Muscle of back (tissue), 11 donors: ENCODE data around the gene NAGA. TPM values are rescaled to one million over a fixed set of nuclear protein-coding genes. Genes with fewer than 3 reads are reported as not detected.

Experiments
- DNase-seq, 3 donors: peaks; one replicate each; pipeline versions ENCODE4 v3.0.0 to v3.0.0-alpha.2; 2013
- polyA plus RNA-seq, 10 donors: library from polyadenylated mRNA; unstranded; fragments of 120-200 nt; gene quantifications; one replicate each; pipeline ENCODE4 v1.2.1, GENCODE V29; 2013; ENCODE audit not compliant: insufficient read length in 10 of 10

NAGA gene
- polyA plus RNA-seq, 10 donors = 16.9 to 28.0 (median 20.9) TPM

DNA sequence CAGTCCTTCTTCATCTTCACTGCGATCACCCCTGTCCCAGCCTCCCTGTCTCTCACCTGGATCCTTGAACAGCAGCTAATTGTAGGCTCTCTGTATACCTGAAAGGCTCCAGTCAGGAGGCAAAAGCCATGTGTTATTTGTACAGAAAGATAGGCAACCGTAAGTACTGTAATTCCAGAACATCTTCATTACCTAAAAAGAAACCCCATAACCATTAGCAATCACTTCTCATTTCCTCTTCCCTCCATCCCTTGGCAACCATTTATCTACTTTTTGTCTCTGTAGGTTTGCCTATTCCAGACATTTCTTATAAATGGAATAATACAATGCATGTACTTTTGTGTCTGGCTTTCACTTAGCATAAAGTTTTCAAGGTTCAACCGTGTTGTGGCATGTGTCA is 17.8 kb downstream of the NAGA start:
- DNase-seq = no peak

DNA sequence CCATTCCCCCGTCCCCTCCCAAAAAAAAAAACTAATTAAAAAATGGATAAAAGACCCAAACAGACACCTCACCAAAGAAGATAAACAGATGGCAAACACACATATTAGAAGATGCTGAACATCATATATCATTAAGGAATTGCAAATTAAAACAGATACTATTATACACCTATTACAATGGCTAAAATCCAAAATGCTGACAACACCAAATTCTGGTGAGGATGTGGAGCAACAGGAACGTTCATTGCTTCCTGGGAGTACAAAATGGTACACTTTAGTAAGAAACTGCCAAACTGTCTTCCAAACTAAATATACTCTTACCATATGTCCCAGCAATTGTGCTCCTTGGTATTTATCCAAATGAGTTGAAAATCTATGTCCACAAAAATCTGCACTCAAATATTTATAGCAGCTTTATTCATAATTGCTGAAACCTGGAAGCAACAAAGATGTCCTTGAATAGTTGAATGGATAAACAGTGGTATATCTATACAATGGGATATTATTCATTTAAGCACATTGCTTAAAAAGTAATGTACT is 19.9 kb downstream of the NAGA start:
- no peak for DNase-seq

DNA sequence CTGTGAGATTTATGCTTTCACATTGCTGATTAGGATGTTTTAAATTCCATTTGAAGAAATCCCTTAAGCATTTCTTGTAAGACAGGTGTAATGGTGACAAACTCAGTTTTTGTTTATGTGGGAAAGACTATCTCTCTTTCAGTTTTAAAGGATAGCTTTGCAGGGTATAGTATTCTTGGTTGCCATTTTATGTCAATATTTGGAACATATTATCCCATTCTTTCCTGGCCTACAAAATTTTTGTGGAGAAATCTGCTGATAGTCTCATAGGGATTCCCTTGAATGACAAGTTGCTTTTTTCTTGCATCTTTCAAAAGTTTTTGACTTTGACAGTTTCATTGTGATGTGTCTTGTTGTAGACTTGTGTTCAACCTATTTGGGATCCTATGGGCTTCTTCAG is 28.8 kb downstream of the NAGA start:
- no peak for DNase-seq

DNA sequence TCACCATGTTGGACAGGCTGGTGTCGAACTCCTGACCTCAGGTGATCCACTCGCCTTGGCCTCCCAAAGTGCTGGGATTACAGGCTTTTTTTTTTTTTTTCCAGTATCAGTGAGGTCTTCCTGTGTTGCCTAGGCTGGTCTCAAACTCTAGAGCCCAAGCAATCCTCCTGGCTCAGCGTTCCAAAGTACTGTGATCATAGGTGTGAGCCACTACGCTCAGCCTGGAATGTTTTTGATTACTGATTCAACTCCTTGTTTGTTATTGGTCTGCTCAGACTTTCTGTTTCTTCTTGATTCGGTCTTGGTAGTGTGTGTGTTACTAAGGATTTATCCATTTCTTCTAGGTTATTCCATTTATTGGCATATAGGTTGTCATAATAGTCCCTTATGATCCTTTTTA is 31.3 kb downstream of the NAGA start:
- DNase-seq = no peak

DNA sequence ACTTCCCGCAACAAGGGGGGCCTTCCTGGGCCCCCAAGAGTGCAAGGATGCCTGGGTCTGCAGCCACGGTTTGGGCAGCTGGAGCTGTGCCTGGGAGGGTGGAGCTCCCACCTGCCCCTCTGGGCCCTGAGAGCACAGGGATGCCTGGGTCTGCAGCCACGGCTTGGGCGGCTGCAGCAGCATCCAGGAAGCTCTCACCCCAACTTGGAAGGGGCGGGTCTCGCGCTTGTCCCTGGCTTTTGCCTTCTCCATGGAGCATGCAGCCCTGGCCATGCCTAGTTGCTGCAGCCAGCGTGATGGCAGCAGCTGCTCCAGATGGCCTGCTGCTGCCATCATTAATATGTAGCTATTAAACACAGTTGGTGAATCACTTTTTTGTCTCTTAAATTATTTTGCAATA is 35.4 kb downstream of the NAGA start:
- DNase-seq = no peak

DNA sequence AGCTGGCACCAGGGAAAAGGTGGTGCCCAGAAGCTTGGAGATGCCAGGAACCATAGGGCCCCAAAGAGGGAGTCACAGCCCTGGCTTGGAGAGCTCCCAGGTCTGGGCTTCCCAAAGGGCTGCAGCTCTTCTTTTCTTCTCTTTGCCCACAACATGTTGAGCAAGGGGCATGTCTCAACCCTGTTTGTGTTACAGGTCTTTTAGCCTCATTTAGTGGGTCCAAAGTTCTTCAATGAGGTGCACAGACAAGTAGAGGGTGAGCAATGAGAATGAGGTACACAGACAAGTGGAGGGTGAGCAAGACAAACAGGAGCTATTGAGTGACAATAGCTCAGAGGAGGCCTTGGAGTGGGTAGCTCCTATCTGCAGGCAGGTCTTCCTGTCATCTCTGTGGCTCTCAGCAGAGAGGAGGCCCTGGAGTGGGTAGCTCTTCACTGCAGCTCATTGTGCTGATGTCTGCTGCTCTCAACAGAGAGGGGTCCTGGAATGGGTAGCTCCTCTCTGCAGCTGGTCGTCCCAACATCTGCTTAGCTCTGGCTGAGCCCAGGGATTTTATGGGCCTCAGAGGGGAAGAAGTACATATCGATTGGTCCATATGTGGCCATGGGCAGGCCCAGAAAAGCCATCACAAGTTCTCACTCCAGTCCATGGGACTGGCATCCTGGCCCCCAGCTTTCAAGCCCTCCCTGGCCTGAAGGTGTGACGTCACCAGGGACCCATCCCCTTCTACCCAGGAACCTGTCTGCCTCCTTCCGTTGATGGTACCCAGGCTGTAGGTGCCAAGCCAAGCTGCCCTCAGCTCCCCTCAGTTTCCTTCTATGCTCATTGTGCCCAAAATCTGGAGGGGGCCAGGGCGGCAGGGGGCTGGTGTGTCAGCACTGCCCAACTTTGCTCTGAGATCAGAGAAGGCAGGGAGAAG is 37.1 kb downstream of the NAGA start:
- no peak for DNase-seq

DNA sequence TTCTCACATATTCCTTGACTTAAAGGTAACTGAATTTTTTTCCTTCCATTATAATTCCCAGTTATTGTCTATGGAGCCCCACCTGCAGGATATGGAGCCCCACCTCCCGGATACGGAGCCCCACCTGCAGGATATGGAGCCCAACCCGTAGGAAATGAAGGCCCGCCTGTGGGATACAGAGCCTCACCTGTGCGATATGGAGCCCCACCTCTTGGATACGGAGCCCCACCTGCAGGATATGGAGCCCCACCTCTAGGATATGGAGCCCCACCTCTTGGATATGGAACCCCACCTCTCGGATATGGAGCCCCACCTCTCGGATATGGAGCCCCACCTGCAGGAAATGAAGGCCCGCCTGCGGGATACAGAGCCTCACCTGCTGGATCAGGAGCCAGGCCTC is 43.9 kb downstream of the NAGA start:
- DNase-seq = no peak

DNA sequence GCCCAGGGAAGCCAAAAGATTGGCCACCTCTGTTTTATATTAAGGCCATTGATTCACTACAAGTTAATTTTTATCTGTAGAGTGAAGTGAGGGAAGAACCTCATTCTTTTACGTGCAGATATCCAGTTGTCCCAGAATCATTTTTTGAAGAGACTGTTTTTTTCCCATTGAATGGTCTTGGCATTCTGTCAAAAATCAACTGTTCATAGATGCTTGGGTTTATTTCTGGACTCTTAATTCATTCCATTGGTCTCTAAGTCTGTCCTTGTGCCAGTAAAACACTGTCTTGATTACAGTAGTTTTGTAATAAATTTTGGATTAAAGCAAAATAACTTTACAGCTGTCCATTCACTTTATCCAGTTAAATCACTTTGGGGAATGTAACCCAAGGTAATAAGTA is 45.2 kb downstream of the NAGA start:
- DNase-seq = no peak

DNA sequence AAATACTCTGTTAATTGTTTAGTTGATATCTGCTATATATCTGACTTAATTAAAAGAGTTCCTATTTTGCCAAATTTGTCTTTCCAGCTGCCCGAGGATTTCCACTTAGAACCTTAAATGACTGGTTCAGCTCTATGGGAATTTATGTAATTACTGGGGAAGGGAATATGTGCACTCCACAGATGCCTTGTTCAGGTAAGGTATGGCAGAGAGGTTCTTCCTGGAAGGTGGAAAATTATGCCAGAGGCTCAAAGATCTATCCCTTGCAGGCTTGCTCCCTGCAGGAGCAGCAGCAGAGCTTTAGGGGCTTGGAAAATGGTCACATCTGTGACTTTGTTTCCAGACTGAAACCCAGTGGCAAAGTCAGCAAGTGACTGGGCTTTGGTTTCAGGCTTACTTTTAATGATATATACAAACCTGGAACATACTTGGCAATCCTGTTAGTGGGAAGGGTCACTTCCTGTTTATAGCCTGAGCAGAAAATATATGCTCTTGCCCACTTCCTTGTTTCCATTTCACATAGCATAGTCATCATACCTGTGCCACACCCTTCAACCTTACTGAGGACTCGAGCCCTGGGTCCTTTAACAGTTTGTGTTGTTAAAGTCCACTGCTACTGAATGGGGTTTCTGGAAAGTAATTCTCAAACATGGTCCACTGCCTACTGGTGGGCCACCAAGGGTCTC is 48.3 kb downstream of the NAGA start:
- DNase-seq = no peak

DNA sequence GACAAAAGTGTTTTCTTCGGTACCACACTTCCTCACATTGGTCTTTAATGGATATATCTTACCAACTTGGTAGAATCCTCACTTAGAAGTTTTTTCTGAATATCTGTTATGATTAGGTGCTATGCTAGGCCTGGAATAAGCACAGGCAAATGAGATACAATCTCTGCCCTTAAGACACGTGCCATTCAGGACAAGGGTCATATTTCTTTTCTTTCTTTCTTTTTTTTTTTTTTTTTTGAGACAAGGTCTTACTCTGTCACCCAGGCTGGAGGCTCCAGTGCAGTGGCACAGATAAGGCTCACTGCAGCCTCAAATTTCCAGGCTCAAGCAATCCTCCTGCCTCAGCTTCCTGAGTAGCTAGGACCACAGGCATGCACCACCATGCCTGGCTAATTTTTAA is 49.0 kb downstream of the NAGA start:
- DNase-seq = no peak

DNA sequence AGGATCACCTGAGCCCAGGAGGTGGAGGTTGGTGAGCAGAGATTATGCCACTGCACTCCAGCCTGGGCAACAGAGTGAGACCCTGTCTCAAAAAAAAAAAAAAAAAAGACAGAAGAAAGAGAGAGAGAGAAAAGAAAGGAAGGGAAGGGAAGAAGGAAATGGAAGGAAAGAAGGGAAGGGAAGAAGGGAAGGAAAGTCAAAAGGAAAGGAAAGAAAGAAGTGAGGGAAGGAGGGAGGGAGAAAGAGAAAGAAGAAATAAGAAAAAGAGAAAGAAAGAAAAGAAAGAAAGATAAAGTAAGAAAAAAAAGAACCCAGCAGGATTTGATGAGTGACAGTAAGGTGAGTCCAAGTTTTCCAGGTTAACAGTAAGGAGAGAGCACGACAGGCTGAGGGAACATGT is 52.4 kb downstream of the NAGA start:
- DNase-seq = no peak

DNA sequence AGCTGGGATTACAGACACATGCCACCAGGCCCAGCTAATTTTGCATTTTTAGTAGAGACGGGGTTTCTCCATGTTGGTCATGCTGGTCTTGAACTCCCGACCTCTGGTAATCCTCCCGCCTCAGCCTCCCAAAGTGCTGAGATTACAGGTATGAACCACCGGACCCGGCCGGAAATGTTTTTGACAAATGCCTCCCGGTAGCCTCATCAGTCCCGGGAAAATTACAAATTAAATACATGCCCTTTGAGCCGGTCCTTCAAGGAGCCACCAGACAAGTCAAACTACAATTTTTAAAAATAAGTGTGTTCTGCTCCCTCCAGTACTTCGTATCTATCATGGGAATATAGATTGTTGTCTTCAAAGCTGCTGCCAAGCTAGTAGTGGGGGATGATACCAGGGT is 54.5 kb downstream of the NAGA start:
- no peak for DNase-seq

DNA sequence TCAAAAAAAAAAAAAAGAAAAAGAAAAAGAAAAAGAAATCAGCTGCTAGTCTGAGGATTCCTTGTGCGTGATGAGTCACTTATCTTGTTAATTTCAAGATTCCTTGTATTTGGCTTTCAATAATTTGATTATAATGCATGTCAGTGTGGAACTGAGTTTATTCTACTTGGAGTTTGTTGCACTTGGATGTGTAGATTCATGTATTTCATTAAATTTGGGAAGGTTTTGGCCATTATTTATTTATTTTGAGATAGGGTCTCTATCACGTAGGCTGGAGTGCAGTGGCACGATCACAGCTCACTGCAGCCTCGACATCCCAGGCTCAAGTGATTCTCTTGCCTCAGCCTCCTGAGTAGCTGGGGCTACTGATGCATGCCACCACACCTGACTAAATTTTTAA is 57.2 kb downstream of the NAGA start:
- DNase-seq = no peak

DNA sequence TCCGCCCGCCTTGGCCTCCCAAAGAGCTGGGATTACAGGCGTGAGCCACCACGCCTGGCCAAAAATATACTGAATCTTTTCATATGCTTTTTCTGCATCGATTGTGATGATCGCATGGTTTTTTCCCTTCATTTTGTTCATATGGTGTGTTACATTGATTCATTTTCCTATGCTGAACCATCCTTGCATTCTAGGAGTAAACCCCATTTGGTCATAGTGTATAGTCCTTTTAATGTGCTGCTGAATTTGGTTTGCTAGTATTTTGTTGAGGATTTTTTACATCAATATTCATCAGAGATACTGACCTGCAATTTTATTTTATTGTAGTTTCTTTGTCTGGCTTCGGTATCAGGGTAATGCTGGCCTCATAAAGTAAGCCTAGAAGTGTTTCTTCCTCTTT is 59.8 kb downstream of the NAGA start:
- no peak for DNase-seq

Other genes starting within 250 kb of the NAGA start
- 100 to 1,000 TPM in 1 of 10 donors, 10 to 100 TPM in 9; 60.8 to 102 (median 78.3) TPM for gene SREBF2, start 237.7 kb downstream of the NAGA start, polyA plus RNA-seq
- gene SHISA8, start 155.7 kb downstream of the NAGA start, polyA plus RNA-seq = under 1 TPM in 3 of 10 donors, not detected in 7; 0.12 to 0.28 (median 0.14) TPM
- gene TNFRSF13C, start 144.0 kb downstream of the NAGA start, polyA plus RNA-seq = 1 to 10 TPM in 8 of 10 donors, under 1 TPM in 2; 0.70 to 2.3 (median 1.4) TPM
- 1 to 10 TPM; 4.3 to 9.7 (median 6.0) TPM for gene CENPM, start 123.7 kb downstream of the NAGA start, polyA plus RNA-seq
- 1 to 10 TPM in 6 of 10 donors, under 1 TPM in 4; 0.68 to 2.9 (median 1.1) TPM for gene SEPTIN3, start 101.4 kb downstream of the NAGA start, polyA plus RNA-seq
- 1 to 10 TPM in 7 of 10 donors, under 1 TPM in 3; 0.48 to 2.4 (median 1.2) TPM for gene WBP2NL, start 72.0 kb downstream of the NAGA start, polyA plus RNA-seq
- 10 to 100 TPM; 14.5 to 33.0 (median 19.8) TPM for gene PHETA2, start 3.4 kb upstream of the NAGA start, polyA plus RNA-seq
- 100 to 1,000 TPM in 9 of 10 donors, 10 to 100 TPM in 1; 94.1 to 156 (median 122) TPM for gene SMDT1, start 8.9 kb upstream of the NAGA start, polyA plus RNA-seq
- 100 to 1,000 TPM in 3 of 10 donors, 10 to 100 TPM in 7; 84.3 to 130 (median 95.8) TPM for gene NDUFA6, start 20.0 kb upstream of the NAGA start, polyA plus RNA-seq
- gene CYP2D6, start 60.0 kb upstream of the NAGA start, polyA plus RNA-seq = 1 to 10 TPM in 7 of 10 donors, under 1 TPM in 3; 0.59 to 3.7 (median 1.2) TPM
- 10 to 100 TPM in 3 of 10 donors, 1 to 10 TPM in 7; 7.3 to 16.9 (median 9.5) TPM for gene TCF20, start 199.8 kb upstream of the NAGA start, polyA plus RNA-seq